GM19035 (cell line): ENCODE results near the gene UNC79.

Source experiments
- ATAC-seq: cut with Tn5 transposase; IDR thresholded peaks from one replicate; pipeline ENCODE4 v1.9.1; 2021; ENCODE audit not compliant: unreplicated experiment

UNC79 gene

GRCh38 chr14:93745603-93746273 is 315.0 kb downstream of the UNC79 start:
- no peak for ATAC-seq

- no peak for ATAC-seq
These were observed 316.4 kb downstream of the UNC79 start for GRCh38 chr14:93747102-93747501.

DNA sequence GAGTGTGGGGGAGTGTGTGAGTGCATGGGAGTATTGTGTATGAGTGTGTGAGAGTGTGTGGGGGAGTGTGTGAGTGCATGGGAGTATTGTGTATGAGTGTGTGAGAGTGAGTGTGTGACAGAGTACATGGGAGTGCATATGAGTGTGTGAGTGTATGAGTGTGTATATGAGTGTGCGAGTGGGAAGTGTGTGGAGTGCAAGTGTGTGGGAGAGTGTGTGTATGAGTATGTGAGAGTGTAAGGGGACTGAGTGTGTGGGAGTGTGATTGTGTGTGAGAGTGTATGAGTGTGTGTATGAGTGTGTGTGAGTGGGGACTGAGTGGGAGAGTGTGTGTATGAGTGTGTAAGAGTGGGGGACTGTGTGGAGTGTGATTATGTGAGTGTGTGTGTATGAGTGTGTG is 316.8 kb downstream of the UNC79 start:
- no peak for ATAC-seq

DNA sequence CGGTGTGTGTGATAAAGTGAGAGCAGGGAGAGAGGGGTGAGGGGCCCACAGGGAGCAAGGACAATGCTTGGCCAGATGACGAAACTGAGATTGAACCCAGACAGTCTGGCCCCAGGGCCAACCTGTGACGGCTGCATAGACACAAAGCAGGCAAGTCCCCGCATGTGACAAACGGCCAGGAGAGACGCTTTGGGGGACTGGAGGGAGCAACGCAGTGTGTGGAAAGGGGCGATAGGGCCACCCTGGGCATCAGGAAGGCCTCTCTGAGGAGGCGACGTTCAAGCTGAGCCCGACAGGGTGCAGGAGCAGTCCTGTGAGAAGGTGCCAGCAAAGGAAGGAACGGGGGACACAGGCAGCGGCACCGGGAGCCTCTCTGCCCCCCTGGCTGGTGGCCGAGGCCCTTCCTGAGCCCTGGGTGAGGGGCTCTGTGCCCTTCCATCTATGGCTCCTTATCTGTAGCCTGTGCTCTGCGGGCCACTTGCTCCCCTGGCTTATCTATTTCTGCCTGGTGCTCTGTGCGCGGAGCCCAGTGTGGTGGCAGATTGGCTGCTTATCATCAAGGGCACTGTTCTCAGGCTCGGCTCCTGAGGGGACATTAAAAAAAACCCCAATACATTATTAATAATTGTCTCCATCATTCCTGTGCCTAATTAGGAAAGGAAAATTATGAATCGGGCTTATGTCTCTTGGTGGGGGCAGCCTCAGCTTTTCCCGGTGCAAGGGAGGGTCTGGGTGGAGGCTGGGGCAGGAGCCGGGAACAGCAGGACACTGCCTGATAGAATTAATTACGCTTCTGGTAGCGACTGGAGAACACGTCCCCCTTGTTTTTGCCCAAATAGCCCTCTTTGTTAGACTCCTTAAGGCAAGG is 317.7 kb downstream of the UNC79 start:
- no peak for ATAC-seq

GRCh38 chr14:93749076-93749420 is 318.3 kb downstream of the UNC79 start:
- ATAC-seq: no peak

GRCh38 chr14:93751946-93752655 is 321.4 kb downstream of the UNC79 start:
- no peak for ATAC-seq

- no peak for ATAC-seq
These were observed 322.3 kb downstream of the UNC79 start for GRCh38 chr14:93752980-93753561.

DNA sequence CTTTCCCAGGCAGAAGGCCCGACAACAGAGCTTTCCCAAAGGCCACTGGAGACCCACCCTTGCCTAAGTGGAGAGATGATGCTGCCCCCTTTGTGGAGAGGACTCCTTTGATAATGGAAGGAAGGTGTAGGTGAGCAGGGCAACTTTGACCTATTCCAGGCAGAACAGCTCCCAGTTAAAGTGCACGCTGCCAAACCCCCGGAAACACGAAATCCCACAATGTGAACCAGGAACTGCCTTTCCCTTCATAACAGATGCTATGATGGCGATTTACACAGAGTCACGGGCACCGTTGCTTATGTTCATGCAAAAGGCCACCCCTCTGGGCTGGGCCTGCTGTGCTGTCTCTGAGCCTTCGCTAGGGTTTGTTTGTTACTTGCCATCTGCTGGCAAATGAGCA is 322.9 kb downstream of the UNC79 start:
- no peak for ATAC-seq

- ATAC-seq: no peak
These were observed 326.5 kb downstream of the UNC79 start for GRCh38 chr14:93757206-93757605.
